GM19463 (cell line): ENCODE measurements around the gene SLC52A1.
"Not testable (repeated sequence)": the region's sequence is repeated elsewhere in the genome, so short reads cannot be mapped to it uniquely, and the experiment has no call there.

Source experiments
- ATAC-seq: cut with Tn5 transposase; IDR thresholded peaks from one replicate; pipeline ENCODE4 v1.9.1; 2021; ENCODE audit warnings: mild to moderate bottlenecking, moderate library complexity; ENCODE audit not compliant: unreplicated experiment

The SLC52A1 gene

DNA sequence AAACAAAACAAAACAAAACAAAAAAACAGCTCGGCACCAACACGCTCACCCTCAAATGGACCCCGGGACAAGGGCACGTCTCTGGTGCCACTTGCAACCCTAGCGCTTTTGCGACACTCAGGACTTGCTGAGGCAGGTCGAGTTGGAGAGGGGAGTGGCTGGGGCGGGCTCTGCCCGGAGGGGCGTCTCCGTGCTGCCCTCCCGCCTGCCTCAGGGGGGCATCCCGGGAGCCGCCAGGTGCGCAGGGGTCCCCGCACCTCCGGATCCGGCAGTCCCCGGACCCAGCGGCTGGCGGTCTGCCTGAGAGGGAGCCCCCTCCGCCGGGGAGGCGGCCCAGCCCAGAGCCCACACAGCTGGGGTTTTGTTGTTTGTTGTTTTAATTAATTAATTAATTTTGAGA is at the start of gene SLC52A1:
SLC52A1 (minus strand) TSS at position 112 of the 400 bp plus-strand sequence. CDS start 820 bp downstream, outside the sequence.
- no peak for ATAC-seq

DNA sequence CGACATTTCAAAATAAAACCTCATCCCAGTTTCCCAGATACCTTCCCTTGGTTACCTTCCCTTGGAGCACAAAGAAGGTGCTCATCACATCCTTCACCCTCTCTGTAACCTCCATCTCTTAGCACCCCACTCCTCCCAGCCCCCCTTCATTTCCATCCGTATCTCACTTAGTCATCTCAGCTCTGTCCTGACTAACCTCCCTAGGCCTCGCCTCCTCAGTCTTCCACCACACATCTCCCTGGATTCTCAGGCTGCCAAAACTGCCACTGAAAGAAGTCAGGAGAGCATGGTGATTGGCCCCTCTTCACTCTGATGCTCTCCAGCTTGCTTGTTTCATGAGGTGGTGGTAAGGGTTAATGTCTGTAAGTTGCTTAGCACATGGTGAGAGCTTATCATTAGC is 45.4 kb upstream of the SLC52A1 start:
- no peak for ATAC-seq

DNA sequence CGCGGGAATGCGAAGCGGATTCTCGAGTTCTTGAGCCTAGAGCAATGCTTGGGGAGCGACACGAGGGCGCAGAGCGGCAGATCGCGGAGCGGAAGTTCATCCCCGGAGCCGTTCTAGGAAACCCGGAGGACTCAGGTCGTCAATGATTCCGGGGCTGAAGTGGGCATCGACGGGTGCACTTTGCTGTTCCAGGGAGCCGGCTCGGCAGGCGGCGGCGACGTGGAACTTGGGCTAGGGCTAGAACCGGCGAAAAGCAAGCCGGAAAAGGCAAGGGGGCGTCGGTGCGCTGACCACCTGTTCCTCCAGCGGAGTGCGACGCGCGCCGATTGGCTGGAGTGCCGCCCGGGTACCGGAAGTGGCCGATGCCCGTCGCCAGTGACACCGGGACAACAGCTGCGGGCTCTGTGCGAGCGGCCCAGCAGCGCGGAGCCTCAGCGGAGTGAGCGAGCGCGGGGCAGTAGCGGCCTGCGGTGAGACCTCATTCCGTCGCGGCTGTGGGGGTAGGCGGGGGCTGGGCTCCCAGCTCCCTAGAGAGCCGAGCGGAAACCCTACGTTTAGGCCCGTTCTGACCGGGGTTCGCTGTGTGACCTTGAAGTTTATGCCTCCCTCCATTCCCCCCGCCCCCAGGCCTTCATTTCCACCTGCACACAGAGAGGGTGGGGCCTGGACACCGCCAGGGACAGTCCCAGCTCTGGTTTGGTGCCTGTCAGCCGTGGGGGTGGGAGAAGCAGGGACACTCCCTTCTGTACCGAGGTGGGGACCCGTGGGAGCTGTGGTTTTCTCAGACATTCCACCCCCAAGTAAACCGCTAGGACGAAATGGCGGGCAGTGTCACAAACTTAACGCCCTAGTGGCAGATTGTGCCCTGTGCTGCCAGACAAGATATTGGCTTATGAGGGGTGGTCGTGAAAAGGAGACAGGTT is 43.1 kb upstream of the SLC52A1 start, which contains the start of gene ZFP3:
ZFP3 (plus strand) TSS at position 362 of the 923 bp plus-strand sequence. CDS start 13,038 bp downstream, outside the sequence.
- peak; percentile 88 for ATAC-seq

DNA sequence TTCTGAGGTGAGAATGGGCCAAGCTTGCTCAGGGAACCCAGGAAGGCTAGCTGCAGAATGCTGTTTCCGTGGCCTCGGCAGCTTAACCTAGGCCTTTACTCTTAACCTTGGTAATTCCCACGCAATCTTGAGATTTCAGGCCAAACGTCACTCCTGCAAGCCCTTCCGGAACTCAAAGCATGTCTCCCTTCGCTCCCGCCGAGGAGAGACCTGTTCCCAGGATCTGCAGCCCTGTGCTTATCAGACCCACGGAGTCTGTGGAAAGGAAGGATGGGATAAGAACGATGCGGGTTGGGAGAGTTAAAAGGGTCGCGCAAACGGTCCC is 42.5 kb upstream of the SLC52A1 start:
- ATAC-seq = no peak

DNA sequence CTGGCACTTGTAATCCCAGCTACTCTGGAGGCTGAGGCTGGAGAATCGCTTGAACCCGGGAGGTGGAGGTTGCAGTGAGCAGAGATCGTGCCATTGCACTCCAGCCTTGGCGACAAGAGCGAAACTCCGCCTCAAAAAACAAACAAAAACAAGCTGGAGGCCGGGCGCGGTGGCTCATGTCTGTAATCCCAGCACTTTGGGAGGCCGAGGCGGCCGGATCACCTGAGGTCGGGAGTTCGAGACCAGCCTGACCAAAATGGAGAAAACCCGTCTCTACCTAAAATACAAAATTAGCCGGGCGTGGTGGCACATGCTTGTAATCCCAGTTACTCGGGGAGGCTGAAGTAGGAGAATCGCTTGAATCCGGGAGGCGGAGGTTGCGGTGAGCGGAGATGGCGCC is 42.0 kb upstream of the SLC52A1 start:
- ATAC-seq = not testable (repeated sequence)

DNA sequence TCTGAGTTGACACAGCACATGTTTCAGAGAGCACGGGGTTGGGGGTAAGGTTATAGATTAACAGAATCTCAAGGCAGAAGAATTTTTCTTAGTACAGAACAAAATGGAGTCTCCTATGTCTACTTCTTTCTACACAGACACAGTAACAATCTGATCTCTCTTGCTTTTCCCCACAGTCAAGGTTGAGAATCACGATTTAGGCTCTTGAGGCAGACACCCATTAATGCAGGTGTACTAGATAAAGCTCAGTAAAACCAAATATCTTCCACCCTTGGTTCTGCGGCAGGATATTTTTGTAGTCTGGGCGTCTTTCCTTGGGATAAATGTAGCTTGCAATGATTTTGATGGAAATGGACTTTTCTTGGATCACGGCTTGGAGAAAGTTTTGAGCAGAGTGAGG is 40.2 kb upstream of the SLC52A1 start:
- not testable (repeated sequence) for ATAC-seq

DNA sequence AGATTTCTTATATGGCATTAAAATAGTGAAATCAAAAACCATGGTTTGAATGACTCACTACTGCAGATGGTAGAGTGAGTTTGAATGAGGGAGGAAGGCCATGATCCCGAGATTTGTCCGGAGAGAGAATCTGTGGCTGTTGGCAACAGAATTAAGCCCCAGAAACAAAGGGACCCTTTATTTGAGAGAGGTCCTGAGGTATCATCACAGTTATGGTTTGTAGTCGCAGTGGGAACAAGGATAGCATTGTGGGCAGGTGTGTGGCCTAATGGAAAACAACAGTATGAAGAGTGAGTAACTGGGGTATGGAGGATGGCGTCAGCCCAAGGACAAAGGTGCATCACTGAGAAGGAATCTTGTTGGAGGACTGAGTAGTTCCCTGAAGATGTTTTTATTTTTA is 34.5 kb upstream of the SLC52A1 start:
- no peak for ATAC-seq

DNA sequence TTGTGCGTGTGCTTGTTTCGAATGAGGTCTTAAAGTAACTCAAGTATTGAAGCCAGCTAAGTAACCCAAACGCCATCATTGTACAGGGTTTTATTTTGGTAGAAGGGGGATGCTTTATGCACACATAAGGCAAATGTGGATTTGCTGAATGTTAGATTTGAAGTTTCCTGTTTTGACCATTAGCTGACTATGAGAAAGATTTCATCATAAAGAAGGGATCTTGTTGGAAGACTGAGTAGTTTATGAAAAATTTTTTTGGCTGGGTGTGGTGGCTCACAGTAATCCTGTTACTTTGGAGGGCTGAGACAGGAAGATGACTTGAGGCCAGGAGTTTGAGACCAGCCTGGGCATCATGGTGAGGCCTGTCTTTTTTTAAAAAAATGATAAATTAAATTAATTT is 33.0 kb upstream of the SLC52A1 start:
- ATAC-seq = no peak

DNA sequence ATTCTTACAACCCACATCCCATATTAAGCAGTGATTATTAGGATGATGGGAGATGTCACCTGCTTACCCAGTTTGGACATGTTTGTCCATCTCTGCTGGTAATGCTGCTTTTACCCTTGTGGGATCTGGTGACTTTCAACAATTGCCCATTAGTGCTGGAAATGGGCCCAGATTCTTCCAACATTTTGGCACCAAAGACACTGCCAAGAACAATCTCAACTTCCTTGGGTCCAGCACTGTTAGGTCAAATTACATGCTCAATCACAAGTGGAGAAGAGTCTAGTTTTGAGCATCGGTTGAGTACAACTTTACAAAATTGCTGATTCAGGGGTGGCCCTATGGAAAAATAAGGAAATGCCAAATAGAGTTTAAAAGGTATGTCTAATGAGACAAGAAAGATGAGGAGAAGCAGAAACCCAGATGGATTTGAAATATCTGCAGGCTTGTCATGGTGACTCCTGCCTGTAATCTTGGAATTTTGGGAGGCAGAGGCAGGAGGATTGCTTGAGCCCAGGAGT is 30.1 kb upstream of the SLC52A1 start:
- ATAC-seq = no peak

DNA sequence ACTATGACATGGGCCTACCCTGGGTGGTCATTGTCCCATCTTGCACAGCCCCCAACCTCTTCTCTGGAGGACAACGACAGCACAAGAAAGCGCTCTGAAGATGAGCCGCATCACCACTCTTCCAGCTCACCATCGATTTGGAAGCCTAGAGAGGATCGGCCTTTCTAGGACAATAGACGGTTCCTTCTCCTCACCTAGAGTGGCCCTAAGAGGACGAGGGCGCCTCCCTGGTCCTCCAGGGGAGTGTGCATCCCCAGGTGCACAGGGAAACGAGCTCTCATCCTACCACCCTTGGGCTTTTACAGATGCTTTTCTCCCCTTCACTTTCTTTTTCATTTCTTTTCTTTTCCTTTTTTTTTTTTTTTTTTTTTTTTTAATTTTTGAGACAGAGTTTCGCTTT is 20.3 kb upstream of the SLC52A1 start:
- ATAC-seq = no peak

DNA sequence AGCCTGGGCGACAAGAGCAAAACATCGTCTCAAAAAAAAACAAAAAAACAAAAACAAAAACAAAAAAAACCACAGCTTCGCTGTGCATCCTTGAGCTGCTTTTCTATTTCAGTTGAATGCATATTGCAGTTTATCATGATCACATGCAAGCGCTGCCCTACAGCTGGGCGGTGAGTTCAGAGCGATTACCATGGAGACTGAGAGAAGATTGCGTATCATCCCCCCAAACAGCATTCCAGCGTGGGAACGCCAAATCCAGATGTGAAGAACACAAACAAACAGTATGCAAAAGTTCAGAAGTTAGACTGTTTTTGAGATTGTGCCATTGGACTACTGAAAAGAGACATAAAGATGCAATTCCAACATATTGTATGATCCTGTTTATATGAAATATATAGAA is 15.1 kb upstream of the SLC52A1 start:
- no peak for ATAC-seq

DNA sequence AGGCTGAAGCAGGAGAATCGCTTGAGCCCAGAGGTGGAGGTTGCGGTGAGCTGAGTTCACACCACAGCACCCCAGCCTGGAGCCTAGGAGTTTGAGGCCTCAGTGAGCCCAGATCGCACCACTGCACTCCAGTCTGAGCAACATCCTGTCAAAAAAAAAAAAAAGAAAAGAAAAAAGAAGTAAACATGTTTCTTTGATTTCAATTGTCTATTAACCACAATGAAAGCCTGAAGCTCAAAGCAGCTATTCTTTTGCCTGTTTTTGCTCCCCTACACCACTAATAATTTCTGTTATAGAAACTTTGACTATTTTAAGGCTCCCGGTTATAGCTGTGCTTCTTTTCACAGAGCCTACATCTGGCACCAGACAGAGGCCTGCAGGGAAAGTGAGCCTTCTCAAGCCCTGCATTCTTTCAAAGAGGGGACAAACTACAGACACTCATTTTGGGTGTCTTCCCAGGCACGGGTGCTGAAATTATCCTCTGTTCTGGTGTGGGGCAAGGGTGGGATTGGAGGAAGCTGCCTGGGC is 14.2 kb upstream of the SLC52A1 start:
- no peak for ATAC-seq

DNA sequence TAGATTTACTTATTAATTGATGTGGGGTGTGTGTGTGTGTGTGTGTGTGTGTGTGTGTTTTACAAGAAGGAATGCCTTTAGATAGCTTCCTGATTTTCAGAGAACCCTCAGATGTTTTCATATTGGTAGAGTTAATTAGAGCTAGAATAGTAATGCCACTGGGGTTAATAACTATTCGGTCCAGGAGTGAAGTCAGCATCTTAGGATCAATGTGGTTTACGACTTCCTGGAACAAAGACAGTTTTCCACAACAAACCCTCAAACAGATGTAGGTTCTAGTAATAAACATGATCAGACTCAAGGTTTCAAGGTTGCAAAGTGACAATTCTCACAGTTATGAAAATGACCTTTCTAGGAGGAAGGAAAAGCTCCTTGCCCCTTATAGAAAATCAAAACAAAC is 12.2 kb upstream of the SLC52A1 start:
- ATAC-seq = no peak

DNA sequence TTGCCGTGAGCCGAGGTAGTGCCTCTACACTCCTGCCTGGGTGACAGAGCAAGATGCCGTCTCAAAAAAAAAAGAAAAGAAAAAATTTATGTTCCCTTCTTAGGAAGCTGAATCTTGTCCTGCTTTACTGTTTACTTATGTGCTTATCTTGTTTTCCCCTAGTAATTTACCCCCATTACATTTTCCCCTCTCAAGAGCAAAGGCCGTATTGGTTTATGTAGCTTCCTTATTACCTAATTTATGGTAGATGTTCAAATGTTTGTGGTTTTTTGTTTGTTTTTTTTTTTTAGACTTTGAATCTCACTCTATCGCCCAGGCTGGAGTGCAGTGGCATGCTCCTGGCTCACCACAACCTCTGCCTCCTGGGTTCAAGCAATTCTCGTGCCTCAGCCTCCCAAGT is 10.3 kb upstream of the SLC52A1 start:
- ATAC-seq = no peak

DNA sequence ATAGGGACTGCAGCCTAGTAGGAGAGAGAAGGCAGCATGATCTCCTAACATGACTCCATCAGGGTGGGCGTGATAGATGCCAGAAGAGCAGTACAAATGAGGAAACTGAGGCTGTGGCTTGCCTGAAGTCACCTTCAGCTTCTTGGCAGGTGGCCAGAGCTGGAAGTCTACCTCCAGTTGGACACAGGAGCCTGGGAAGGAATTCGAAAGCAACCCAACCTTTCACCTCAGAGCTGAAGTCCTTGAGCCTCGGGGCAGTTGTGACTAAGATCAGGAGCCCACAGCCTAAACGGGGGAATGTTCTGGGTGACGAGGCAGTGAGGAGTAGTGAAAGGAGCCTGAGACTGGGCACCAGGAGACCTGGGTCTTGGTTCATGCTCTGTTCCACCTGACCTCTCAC is 9.4 kb upstream of the SLC52A1 start:
- ATAC-seq = no peak

DNA sequence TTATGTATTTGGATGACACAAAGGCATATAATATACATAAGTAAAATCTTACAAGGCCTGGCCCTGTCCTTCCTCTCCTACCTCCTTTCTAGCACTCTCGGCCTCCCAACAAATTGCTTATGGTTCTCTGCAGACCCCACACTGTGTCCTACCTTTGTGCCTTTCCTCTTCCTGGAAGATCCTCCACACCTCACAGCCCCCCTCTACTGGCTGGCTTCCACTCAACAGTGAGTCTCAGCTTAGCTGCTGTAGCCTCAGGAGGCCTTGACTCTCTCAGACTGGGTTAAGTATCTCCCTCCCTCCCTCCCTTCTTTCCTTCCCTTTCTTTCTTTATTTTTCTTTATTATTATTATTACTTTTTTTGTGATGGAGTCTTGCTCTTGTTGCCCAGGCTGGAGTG is 8.3 kb upstream of the SLC52A1 start:
- no peak for ATAC-seq

DNA sequence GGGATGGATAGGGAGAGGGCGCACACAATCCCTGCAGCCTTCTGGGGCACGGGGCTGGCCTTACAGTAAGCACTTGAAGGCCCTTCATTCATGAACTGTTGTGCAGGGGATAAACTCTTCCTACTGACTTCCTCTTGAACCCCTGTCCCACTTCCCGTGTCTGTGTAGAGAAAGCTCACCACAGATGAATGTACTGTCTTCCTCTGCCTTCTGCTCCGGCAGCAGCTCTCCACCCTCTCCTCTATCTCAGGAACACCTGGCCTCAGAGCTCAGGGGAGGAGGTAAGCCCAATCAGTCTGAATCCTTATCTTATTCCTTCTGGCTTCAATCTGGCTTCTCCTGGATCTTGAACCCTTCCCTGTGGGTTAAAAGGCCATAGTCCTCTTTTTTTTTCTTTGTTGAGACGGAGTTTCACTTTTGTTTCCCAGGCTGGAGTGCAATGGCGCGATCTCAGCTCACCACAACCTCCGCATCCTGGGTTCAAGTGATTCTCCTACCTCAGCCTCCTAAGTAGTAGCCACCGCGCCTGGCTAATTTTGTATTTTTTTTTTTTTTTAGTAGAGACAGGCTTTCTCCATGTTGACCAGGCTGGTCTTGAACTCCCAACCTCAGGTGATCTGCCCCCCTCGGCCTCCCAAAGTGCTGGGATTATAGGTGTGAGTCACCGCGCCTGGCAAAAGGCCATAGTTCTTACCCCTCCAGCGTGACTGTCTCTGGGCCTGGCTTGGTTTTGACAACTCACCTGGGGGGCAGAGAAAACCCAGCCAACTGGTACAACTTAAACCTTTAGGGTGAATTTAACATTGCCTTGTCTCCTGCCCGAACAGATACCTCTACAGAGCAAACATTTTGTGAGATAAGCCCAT is 7.2 kb upstream of the SLC52A1 start:
- no peak for ATAC-seq

DNA sequence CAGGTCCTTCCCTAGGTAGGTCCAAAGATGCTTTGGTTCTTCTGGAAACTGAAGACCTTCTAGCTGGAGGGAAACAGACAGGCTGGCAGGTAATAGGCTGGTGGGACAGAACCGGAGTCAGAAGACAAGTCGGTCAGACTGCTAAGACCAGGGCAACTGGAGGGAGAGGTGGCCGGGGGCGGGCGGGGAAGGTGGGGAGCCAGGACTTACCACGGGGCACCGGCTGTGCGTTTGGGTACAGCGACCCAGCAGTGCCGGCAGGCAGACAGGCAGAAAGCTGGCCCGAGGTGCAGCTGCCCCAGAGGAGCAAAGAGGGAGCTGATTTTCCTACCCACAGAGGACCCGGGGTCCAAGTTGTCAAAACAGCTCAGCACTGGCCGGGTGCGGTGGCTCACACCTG is 575 bp downstream of the SLC52A1 start:
- no peak for ATAC-seq

DNA sequence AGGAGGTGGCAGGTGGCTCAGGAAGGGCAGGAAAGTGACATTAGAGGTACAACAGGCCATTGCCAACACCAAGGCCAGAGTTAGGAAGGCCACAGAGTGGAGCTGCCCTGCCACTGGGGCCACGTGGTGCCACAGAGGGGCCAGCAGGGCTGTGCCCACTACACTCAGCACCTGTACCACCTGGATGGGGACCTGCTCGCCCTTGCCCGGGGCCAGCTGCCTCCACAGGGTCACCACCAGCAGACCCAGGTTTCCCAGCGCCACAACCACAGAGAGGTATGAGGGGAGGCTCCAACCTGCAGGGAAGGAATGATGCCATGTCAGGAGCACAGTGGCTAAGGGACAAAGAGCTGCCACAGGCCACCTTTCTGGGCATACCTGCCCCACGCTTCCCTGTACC is 1.2 kb downstream of the SLC52A1 start:
- ATAC-seq = no peak

DNA sequence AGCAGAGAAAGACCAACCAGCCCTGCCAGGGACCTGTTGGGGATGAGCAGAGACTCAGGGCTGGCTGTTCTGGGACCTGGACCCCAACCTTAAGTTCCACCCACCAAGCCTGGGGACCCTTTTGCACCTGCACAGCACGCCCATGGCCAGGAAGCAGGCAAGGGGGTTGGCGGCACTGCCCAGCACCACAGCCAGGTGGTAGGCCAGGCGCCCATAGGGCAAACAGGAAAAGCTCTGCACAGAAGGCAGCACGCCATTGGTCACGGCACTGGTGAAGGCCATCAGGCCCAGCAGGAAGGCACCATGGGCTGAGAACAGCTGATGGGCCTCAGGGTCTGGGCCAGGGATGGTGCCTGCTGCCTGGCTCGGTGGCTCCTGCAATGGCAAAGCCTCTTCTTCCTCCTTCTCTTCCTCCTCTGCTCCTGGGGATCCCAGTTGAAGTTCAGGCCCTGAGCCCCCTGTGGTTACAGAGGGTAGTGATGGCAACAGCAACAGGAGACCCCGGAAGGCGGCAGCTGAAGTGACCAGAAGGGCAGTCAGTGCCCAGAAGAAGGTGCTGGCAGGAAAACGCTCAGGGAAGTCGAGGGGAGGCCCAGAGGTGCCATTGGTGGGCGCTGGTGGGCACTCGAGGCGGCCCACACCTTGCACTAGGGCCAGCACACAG is 1.7 kb downstream of the SLC52A1 start:
- no peak for ATAC-seq

DNA sequence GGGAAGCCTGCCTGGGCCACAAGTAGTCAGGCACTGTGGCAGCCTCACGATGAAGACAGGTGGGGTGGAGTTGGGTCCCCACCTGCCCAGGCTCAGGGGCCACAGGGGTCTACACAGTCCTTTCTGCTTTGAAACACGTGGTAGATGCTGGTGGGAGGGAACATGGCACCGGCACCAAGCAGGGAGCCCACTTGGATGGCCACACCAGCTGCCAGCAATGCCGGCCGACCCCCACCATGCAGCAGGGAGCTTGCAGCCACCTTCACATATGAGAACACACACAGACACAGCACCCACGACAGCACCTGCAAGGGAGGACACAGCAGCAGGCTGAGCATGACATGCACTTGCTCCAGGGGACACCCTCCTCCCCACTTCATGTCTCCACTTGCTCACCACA is 2.4 kb downstream of the SLC52A1 start:
- ATAC-seq = no peak
